GM21529 (cell line): ENCODE results near the gene ITGA2.

Experiments used
- ATAC-seq: cut with Tn5 transposase; IDR thresholded peaks from one replicate; pipeline ENCODE4 v1.9.1; 2021; ENCODE audit not compliant: unreplicated experiment

ITGA2 gene

GRCh38 chr5:53052499-53052898 lies 63.3 kb downstream of the ITGA2 start:
- no peak for ATAC-seq

- ATAC-seq, result no peak
Observed at GRCh38 chr5:53053364-53053763, 64.2 kb downstream of the ITGA2 start.

GRCh38 chr5:53055365-53055764 lies 66.2 kb downstream of the ITGA2 start:
- no peak for ATAC-seq

- no peak for ATAC-seq
Observed at GRCh38 chr5:53059281-53059680, 70.1 kb downstream of the ITGA2 start.

GRCh38 chr5:53063176-53063575 lies 74.0 kb downstream of the ITGA2 start:
- ATAC-seq, result no peak

- ATAC-seq, result no peak
Observed at GRCh38 chr5:53063791-53064190, 74.6 kb downstream of the ITGA2 start.

- ATAC-seq, result no peak
Observed at GRCh38 chr5:53066088-53066487, 76.9 kb downstream of the ITGA2 start.

GRCh38 chr5:53067641-53068040 lies 78.5 kb downstream of the ITGA2 start:
- ATAC-seq, result no peak

GRCh38 chr5:53068291-53068836 lies 79.2 kb downstream of the ITGA2 start:
- no peak for ATAC-seq

GRCh38 chr5:53069626-53070025 lies 80.5 kb downstream of the ITGA2 start:
- no peak for ATAC-seq

- no peak for ATAC-seq
Observed at GRCh38 chr5:53071298-53071697, 82.1 kb downstream of the ITGA2 start.

- ATAC-seq, result no peak
Observed at GRCh38 chr5:53071738-53072137, 82.6 kb downstream of the ITGA2 start.

GRCh38 chr5:53073348-53073747 lies 84.2 kb downstream of the ITGA2 start:
- no peak for ATAC-seq

- no peak for ATAC-seq
Observed at GRCh38 chr5:53076014-53076583, 86.9 kb downstream of the ITGA2 start.

GRCh38 chr5:53080271-53080670 lies 91.1 kb downstream of the ITGA2 start:
- ATAC-seq, result no peak

GRCh38 chr5:53083927-53084326 lies 94.8 kb downstream of the ITGA2 start:
- no peak for ATAC-seq

GRCh38 chr5:53084546-53085255 lies 95.5 kb downstream of the ITGA2 start:
- ATAC-seq, result no peak

- ATAC-seq, result no peak
Observed at GRCh38 chr5:53087171-53087570, 98.0 kb downstream of the ITGA2 start.

- no peak for ATAC-seq
Observed at GRCh38 chr5:53087621-53088121, 98.5 kb downstream of the ITGA2 start.

- peak; percentile 93 for ATAC-seq
Observed at GRCh38 chr5:53089481-53089991, 100.4 kb downstream of the ITGA2 start.

- no peak for ATAC-seq
Observed at GRCh38 chr5:53090229-53090628, 101.1 kb downstream of the ITGA2 start.

- ATAC-seq, result no peak
Observed at GRCh38 chr5:53091289-53091688, 102.1 kb downstream of the ITGA2 start.
